ENCODE measurements around the gene PRUNE2. TPM values are rescaled to one million over a fixed set of nuclear protein-coding genes. Genes with fewer than 3 reads are reported as not detected.
"Not testable (repeated sequence)": the region's sequence is repeated elsewhere in the genome, so short reads cannot be mapped to it uniquely, and the experiment has no call there.

PRUNE2 gene
- total RNA-seq (1 to 10 TPM; 1.4 to 4.5 TPM), polyA plus RNA-seq (1 to 10 TPM; 1.3 to 1.7 TPM)

GRCh38 chr9:76905791-76906646 lies at the start of gene PRUNE2:
Gene PRUNE2, minus strand, starts transcription at chr9:76906114. Its CDS starts 151 bp downstream, at chr9:76905963.
- Histone ChIP-seq H3K4me1 (ENCODE audit: control insufficient read depth in 4 of 4, insufficient read depth in 4 of 4, low read length in 3 of 4) (peaks cover 2 to 9% (median 4%) of the 10 kb centered on the region in 4 donors), H3K4me3 (ENCODE audit: low read depth in 1 of 3, low read length in 3 of 3) (no peak within 1 kb of the TSS), H3K36me3 (ENCODE audit: control insufficient read depth in 4 of 4, insufficient read depth in 3 of 4, low read depth in 1 of 4, low read length in 3 of 4) (no peaks in the 10 kb centered on the region), H3K27ac (ENCODE audit: low read depth in 1 of 2, low read length in 2 of 2) (no peak within 1 kb of the TSS), H3K27me3 (ENCODE audit: control insufficient read depth in 4 of 4, insufficient read depth in 4 of 4, low read length in 3 of 4) (peaks cover 0 to 8% (median 5%) of the 10 kb centered on the region in 4 donors), H3K9ac (ENCODE audit: low read depth in 1 of 2, low read length in 2 of 2) (no peak within 1 kb of the TSS), H3K9me3 (ENCODE audit: control insufficient read depth in 4 of 4, low read length in 3 of 4) (no peaks in the 10 kb centered on the region)
- WGBS, result 3% methylated on average over 79 of the region's 79 CpGs
- no peak for TF ChIP-seq YY1 (IDR thresholded peaks at IDR 0.05)
- TF ChIP-seq, protein P1, sequence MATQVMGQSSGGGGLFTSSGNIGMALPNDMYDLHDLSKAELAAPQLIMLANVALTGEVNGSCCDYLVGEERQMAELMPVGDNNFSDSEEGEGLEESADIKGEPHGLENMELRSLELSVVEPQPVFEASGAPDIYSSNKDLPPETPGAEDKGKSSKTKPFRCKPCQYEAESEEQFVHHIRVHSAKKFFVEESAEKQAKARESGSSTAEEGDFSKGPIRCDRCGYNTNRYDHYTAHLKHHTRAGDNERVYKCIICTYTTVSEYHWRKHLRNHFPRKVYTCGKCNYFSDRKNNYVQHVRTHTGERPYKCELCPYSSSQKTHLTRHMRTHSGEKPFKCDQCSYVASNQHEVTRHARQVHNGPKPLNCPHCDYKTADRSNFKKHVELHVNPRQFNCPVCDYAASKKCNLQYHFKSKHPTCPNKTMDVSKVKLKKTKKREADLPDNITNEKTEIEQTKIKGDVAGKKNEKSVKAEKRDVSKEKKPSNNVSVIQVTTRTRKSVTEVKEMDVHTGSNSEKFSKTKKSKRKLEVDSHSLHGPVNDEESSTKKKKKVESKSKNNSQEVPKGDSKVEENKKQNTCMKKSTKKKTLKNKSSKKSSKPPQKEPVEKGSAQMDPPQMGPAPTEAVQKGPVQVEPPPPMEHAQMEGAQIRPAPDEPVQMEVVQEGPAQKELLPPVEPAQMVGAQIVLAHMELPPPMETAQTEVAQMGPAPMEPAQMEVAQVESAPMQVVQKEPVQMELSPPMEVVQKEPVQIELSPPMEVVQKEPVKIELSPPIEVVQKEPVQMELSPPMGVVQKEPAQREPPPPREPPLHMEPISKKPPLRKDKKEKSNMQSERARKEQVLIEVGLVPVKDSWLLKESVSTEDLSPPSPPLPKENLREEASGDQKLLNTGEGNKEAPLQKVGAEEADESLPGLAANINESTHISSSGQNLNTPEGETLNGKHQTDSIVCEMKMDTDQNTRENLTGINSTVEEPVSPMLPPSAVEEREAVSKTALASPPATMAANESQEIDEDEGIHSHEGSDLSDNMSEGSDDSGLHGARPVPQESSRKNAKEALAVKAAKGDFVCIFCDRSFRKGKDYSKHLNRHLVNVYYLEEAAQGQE (IDR thresholded peaks at IDR 0.05), result peak; percentile 95
- DNase-seq (ENCODE audit: low spot score), result peak; percentile 53

DNA sequence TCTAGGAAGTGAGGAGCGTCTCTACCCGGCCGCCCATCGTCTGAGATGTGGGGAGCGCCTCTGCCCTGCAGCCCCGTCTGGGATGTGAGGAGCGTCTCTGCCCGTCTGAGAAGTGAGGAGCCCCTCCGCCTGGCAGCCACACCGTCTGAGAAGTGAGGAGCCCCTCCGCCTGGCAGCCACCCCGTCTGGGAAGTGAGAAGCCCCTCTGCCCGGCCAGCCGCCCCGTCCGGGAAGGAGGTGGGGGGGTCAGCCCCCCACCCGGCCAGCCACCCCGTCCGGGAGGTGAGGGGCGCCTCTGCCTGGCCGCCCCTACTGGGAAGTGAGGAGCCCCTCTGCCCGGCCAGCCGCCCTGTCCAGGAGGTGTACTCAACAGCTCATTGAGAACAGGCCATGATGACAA lies 49.5 kb upstream of the PRUNE2 start:
- WGBS, result 90% methylated on average over 23 of the region's 23 CpGs
- not testable (repeated sequence) for H3K9me3 ChIP-seq (ENCODE audit: control insufficient read depth in 4 of 4, low read length in 3 of 4); H3K9ac ChIP-seq (ENCODE audit: low read depth in 1 of 2, low read length in 2 of 2); H3K27me3 ChIP-seq (ENCODE audit: control insufficient read depth in 4 of 4, insufficient read depth in 4 of 4, low read length in 3 of 4); H3K4me3 ChIP-seq (ENCODE audit: low read depth in 1 of 3, low read length in 3 of 3); H3K27ac ChIP-seq (ENCODE audit: low read depth in 1 of 2, low read length in 2 of 2); DNase-seq (ENCODE audit: low spot score); H3K36me3 ChIP-seq (ENCODE audit: control insufficient read depth in 4 of 4, insufficient read depth in 3 of 4, low read depth in 1 of 4, low read length in 3 of 4); H3K4me1 ChIP-seq (ENCODE audit: control insufficient read depth in 4 of 4, insufficient read depth in 4 of 4, low read length in 3 of 4)

- no peak for DNase-seq (ENCODE audit: low spot score)
- Histone ChIP-seq H3K9ac (ENCODE audit: low read depth in 1 of 2, low read length in 2 of 2) (no peak overlapping the region), H3K36me3 (ENCODE audit: control insufficient read depth in 4 of 4, insufficient read depth in 3 of 4, low read depth in 1 of 4, low read length in 3 of 4) (no peaks in the 10 kb centered on the region), H3K27ac (ENCODE audit: low read depth in 1 of 2, low read length in 2 of 2) (no peak overlapping the region), H3K4me3 (ENCODE audit: low read depth in 1 of 3, low read length in 3 of 3) (no peak overlapping the region), H3K27me3 (ENCODE audit: control insufficient read depth in 4 of 4, insufficient read depth in 4 of 4, low read length in 3 of 4) (no peaks in the 10 kb centered on the region), H3K4me1 (ENCODE audit: control insufficient read depth in 4 of 4, insufficient read depth in 4 of 4, low read length in 3 of 4) (no peaks in the 10 kb centered on the region), H3K9me3 (ENCODE audit: control insufficient read depth in 4 of 4, low read length in 3 of 4) (no peaks in the 10 kb centered on the region)
- WGBS, result 75% methylated on average over 4 of the region's 4 CpGs
- no peak for TF ChIP-seq CTCF (IDR thresholded peaks at IDR 0.05; ENCODE audit: low read depth, low read length, missing input control)
- TF ChIP-seq HNF4G (IDR thresholded peaks at IDR 0.05), result no peak
- TF ChIP-seq JUND (IDR thresholded peaks at IDR 0.05), result no peak
- TF ChIP-seq HNF4A (conservative IDR thresholded peaks at IDR 0.05), result no peak
- TF ChIP-seq RAD21 (IDR thresholded peaks at IDR 0.05), result no peak
- no peak for TF ChIP-seq TAF1 (conservative IDR thresholded peaks at IDR 0.05)
- no peak for TF ChIP-seq YY1 (IDR thresholded peaks at IDR 0.05)
Observed at GRCh38 chr9:76949865-76950264, 44.0 kb upstream of the PRUNE2 start.
